ENCODE results near the gene HAVCR1. TPM values are rescaled to one million over a fixed set of nuclear protein-coding genes. Genes with fewer than 3 reads are reported as not detected.
"Not testable (repeated sequence)": the region's sequence is repeated elsewhere in the genome, so short reads cannot be mapped to it uniquely, and the experiment has no call there.

HAVCR1 gene
- total RNA-seq, 1 donor from 2014 or later = 0.20 TPM

GRCh38 chr5:157020511-157021222 is 38.2 kb downstream of the HAVCR1 start:
- Mint-ChIP-seq H3K27me3 (ENCODE audit: low read depth) (no peaks in the 10 kb centered on the region), H3K9me3 (peaks cover 6% of the 10 kb centered on the region), H3K4me3 (no peak overlapping the region), H3K4me1 (no peaks in the 10 kb centered on the region), H3K36me3 (no peaks in the 10 kb centered on the region), H3K27ac (no peak overlapping the region)
- TF ChIP-seq, protein P1, sequence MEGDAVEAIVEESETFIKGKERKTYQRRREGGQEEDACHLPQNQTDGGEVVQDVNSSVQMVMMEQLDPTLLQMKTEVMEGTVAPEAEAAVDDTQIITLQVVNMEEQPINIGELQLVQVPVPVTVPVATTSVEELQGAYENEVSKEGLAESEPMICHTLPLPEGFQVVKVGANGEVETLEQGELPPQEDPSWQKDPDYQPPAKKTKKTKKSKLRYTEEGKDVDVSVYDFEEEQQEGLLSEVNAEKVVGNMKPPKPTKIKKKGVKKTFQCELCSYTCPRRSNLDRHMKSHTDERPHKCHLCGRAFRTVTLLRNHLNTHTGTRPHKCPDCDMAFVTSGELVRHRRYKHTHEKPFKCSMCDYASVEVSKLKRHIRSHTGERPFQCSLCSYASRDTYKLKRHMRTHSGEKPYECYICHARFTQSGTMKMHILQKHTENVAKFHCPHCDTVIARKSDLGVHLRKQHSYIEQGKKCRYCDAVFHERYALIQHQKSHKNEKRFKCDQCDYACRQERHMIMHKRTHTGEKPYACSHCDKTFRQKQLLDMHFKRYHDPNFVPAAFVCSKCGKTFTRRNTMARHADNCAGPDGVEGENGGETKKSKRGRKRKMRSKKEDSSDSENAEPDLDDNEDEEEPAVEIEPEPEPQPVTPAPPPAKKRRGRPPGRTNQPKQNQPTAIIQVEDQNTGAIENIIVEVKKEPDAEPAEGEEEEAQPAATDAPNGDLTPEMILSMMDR (IDR thresholded peaks at IDR 0.05; ENCODE audit: unreplicated experiment) = no peak
- DNase-seq (ENCODE audit: low spot score in 2 of 2, unreplicated experiment in 2 of 2) = no peak

GRCh38 chr5:157020002-157020401 is 38.9 kb downstream of the HAVCR1 start:
- Mint-ChIP-seq H3K9me3 (peaks cover 6% of the 10 kb centered on the region), H3K27ac (no peak overlapping the region), H3K4me1 (no peaks in the 10 kb centered on the region), H3K4me3 (no peak overlapping the region), H3K27me3 (ENCODE audit: low read depth) (no peaks in the 10 kb centered on the region), H3K36me3 (no peaks in the 10 kb centered on the region)
- TF ChIP-seq, protein P1 (IDR thresholded peaks at IDR 0.05; ENCODE audit: unreplicated experiment) = no peak
- DNase-seq (ENCODE audit: low spot score in 2 of 2, unreplicated experiment in 2 of 2) = no peak

DNA sequence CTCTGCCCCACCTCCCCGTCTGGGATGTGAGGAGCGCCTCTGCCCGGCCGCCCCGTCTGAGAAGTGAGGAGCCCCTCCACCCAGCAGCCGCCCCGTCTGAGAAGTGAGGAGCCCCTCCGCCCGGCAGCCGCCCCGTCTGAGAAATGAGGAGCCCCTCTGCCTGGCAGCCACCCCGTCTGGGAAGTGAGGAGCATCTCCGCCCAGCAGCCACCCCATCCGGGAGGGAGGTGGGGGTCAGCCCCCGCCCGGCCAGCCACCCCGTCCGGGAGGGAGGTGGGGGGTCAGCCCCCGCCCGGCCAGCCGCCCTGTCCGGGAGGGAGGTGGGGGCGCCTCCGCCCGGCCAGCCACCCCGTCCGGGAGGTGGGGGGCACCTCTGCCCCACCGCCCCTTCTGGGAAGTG is 44.8 kb downstream of the HAVCR1 start:
- DNase-seq (ENCODE audit: low spot score in 2 of 2, unreplicated experiment in 2 of 2); H3K36me3 Mint-ChIP-seq; H3K27me3 Mint-ChIP-seq (ENCODE audit: low read depth); H3K4me3 Mint-ChIP-seq; H3K4me1 Mint-ChIP-seq; H3K27ac Mint-ChIP-seq: not testable (repeated sequence)
- peaks cover 20% of the 10 kb centered on the region for H3K9me3 Mint-ChIP-seq

DNA sequence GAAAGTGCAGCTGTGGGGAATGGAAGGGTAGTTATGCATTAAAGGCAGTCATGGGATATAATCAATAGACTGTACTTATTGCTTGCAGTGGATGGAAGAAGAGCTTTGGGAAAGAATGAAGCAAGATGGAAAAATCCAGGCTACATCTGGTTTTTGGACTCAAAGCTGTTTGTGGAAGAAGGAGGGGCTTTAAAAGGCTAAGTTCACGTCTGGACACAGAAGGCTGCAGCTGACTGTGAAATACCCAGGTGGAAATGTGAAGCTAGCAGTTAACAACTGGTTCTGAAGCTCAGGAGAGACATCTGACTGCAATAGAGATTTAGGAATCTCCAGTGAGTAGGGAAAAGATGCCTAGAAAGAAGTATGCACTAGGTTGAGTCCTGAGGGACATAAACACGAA is 52.7 kb downstream of the HAVCR1 start:
- Mint-ChIP-seq H3K9me3 (peaks cover 15% of the 10 kb centered on the region), H3K4me1 (no peaks in the 10 kb centered on the region), H3K36me3 (no peaks in the 10 kb centered on the region), H3K27ac (no peak overlapping the region), H3K27me3 (ENCODE audit: low read depth) (no peaks in the 10 kb centered on the region), H3K4me3 (no peak overlapping the region)
- DNase-seq (ENCODE audit: low spot score in 2 of 2, unreplicated experiment in 2 of 2) = no peak
- TF ChIP-seq, protein P1 (IDR thresholded peaks at IDR 0.05; ENCODE audit: unreplicated experiment) = no peak

DNA sequence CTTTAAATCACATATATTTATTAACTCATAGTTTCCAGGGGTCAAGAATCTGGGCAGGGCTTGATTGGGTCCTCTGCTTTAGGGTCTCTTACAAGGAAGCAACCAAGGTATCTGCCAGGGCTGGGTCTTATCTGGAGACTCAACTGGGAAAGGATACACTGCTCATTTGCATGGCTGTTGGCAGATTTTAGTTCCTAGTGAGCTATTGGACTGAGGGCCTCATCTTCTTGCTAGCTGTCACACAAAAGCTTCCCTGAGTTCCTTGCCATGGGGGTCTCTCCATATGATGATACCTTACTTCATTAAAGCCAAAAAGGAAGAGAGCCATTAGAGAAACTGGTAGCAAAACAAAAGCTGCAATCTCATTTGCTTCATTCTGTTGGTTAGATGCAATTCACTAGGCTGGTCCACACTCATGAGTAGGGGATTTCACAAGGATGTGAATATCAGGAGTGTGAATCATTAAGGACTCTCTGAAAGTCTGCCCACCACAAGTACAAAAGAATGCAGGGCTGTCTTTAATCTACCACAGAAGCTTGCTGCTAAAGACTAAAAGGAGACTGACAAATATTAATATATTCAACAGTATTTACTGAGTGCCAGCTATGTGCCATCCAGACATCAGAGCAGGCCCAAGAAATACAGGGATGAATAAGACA is 53.9 kb downstream of the HAVCR1 start:
- TF ChIP-seq, protein P1 (IDR thresholded peaks at IDR 0.05; ENCODE audit: unreplicated experiment) = no peak
- Mint-ChIP-seq H3K27ac (no peak overlapping the region), H3K36me3 (no peaks in the 10 kb centered on the region), H3K27me3 (ENCODE audit: low read depth) (no peaks in the 10 kb centered on the region), H3K9me3 (peaks cover 20% of the 10 kb centered on the region), H3K4me1 (no peaks in the 10 kb centered on the region), H3K4me3 (no peak overlapping the region)
- DNase-seq (ENCODE audit: low spot score in 2 of 2, unreplicated experiment in 2 of 2) = no peak

- Mint-ChIP-seq H3K27ac (no peak overlapping the region), H3K4me1 (no peaks in the 10 kb centered on the region)
Observed at GRCh38 chr5:156991714-156992113, 67.2 kb downstream of the HAVCR1 start.

More at GRCh38 chr5:156991714-156992113, 67.2 kb downstream of the HAVCR1 start:
- DNase-seq (ENCODE audit: low spot score in 2 of 2, unreplicated experiment in 2 of 2) = no peak
- Mint-ChIP-seq H3K27me3 (ENCODE audit: low read depth) (peaks cover 9% of the 10 kb centered on the region), H3K4me3 (no peak overlapping the region), H3K36me3 (no peaks in the 10 kb centered on the region), H3K9me3 (peaks cover 6% of the 10 kb centered on the region)
- TF ChIP-seq, protein P1 (IDR thresholded peaks at IDR 0.05; ENCODE audit: unreplicated experiment) = no peak

Measured in mesothelial cell of epicardium (in vitro differentiated cells).